Activated CD4-positive, alpha-beta T cell treated with anti-CD3 and anti-CD28 coated beads, Interleukin-10, Interleukin-2, amounts not matched to agents 100 ng/mL and 50 ng/mL, durations not matched to agents 16 hours and 8 hours (primary cell): ENCODE results near the gene CREB3L4.
"Not testable (repeated sequence)": the region's sequence is repeated elsewhere in the genome, so short reads cannot be mapped to it uniquely, and the experiment has no call there.

Experiments
- DNase-seq: peaks from one replicate; pipeline ENCODE4 v3.0.0-alpha.2; 2020

Gene CREB3L4

DNA sequence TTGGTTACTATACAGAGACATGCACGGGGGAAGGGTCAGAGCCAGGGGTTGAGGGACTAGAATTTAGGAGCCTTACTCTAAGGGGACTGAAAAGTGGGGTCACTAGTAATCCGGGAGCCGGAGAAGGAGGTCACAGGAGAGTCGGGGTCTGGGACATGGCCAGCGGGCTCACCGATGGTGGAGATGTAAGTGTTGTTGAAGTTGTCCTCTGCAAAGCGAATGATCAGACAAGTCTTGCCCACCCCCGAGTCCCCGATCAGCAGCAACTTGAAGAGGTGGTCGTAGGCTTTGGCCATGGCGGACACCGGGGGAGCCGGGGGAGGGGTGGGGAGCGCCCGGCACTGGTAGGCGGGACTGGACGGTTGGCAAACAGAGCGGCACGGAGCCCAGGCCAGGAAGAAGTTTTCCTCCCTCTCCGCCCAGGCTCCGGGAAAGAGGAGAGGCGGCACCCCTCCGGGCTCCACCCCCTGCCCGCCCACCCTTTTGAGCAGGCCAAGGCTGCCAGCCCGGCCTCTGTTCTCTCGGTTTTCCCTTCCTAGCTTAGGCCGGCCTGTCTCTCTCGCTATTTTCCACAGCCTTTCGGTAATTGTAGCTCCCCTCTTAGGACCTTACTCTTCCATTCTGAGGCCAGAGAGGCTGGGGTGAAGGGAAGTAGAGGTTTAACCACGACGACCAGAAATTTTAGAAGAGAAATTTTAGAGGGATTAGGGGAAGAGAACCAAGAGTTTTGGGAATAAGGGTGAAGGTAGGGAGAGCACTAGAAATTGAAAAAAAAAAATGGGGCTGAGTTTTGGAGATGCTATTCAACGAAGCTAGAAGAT, 18.4 kb downstream of the CREB3L4 start, which contains the start of gene RAB13:
Gene RAB13, minus strand, starts transcription at position 399 of the 821 bp plus-strand sequence. Its CDS starts 103 bp downstream, at position 296.
- no peak for DNase-seq

DNA sequence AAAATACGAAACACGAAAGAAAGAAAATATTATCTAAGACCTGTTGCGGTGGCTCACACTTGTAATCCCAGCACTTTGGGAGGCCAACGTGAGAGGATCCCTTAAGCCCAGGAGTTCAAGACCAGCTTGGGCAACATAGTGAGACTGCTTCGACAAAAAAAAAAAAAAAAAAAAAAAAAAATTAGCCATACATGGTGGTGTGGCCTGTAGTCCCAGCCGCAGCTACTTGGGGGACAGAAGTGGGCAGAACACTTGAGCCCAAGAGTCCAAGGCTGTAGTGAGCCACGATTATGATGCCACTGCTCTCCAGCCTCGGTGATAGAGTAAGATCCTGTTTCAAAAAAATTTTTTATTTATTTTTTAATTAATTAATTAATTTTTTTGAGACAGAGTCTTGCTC, 19.9 kb downstream of the CREB3L4 start:
- no peak for DNase-seq

DNA sequence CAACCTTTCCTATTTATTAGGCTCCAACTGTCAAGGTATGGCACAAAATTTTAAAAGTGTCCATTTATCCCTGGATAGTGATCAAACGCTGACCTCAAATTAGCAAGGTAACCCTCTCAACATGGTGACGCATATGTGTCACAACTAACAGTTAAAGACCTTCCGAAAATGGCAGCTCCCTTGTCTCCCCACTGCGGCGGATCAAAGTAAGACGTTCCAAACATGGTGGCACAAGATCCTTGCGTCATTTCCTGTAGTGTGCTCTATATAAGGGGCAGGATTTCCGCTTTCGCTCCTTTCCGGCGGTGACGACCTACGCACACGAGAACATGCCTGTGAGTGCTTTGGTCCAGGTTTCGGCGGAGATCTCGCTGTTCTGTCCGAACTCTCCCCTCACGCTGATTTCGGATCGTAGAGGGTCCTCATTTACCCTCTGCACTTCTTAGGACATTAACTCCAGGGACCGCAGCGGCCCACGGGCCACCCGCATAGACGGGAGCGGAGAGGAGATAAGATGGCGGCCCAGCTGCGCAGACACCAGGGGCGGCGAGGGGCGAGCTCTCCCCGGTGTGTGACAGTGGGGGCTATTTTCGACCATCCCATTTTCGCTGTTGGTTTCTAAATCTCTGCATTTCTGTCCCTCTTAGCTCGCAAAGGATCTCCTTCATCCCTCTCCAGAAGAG, 22.9 kb downstream of the CREB3L4 start, which contains the start of gene RPS27:
Gene RPS27, plus strand, starts transcription at position 295 of the 683 bp plus-strand sequence. Its CDS starts 35 bp downstream, at position 330.
- peak; percentile 97 for DNase-seq

DNA sequence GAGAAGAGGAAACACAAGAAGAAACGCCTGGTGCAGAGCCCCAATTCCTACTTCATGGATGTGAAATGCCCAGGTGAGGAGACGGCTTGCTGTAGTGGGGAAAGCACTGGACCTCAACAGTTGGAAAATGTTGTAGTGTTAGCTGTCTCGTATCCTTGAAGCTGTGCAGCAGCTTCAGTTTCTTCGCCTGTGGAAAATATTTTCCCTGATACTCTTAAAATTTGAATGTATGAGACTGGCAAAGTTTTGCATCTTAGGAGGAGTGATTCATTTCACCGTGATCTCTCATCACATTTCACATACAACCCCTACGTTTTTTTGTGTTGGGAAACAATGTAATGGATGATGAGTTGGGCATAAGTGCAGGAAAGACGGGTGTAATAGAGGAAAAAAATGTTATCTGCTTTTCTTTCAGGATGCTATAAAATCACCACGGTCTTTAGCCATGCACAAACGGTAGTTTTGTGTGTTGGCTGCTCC, 23.5 kb downstream of the CREB3L4 start:
- no peak for DNase-seq

DNA sequence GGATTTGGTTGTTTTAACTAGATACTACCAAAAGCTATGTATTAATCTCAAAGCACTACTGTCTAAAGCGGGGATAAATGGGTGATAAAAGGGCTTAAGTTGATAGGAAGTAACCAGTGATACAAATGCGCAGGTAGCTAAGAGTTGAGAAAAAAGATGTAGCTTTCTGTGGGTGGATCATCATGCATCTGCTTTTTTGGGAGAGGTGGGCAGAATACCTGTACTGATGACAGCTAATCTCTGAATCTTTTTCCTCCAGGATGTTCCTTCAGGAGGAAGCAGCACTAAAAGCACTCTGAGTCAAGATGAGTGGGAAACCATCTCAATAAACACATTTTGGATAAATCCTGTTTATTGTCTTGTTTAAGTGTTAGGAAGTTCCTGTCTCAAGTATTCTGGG, 24.1 kb downstream of the CREB3L4 start:
- no peak for DNase-seq

DNA sequence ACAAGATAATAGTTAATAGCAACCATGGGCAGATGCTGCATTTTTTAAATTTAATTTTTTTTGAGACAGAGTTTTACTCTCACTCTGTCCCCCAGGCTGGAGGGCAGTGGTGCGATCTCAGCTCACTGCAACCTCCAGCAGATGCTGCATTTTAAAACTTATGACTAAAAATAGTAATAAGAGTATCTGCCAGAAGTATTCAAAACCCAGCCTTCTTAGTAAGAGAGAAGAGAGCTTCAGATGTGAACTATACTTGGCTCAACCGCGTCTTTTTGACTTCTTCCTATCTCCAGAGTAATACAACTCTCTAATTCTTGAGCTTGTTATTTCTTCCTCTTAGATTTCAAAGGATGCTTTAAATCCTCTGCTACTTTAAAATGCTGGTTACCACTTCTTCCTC, 27.5 kb downstream of the CREB3L4 start:
- DNase-seq: no peak

DNA sequence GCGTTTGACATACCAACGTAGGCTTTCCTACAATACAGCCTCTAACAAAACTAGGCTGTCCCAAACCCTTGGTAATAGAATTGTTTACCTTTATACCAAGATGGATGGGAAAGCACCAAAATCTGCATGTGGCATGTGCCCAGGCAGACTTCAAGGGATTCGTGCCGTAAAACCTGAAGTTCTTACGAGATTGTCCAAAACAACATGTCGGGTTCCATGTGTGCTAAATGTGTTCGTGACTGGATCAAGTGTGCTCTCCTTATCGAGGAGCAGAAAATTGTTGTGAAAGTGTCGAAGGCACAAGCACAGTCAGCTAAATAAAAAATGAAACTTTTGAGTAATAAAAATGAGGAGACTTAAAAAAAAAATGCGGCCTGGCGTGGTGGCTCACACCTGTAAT, 27.9 kb downstream of the CREB3L4 start:
- DNase-seq: no peak

DNA sequence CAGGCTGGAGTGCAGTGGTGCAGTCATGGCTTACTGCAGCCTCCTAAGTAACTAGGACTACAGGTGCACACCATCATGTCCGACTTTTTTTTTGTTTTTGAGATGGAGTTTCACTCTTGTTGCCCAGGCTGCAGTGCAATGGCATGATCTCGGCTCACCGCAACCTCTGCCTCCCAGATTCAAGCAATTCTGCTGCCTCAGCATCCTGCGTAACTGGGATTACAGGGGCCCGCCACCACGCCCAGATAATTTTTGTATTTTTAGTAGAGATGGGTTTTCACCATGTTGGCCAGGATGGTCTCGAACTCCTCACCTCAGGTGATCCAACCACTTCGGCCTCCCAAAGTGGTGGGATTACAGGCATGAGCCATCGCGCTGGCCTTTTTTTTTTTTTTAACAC, 29.2 kb downstream of the CREB3L4 start:
- not testable (repeated sequence) for DNase-seq

DNA sequence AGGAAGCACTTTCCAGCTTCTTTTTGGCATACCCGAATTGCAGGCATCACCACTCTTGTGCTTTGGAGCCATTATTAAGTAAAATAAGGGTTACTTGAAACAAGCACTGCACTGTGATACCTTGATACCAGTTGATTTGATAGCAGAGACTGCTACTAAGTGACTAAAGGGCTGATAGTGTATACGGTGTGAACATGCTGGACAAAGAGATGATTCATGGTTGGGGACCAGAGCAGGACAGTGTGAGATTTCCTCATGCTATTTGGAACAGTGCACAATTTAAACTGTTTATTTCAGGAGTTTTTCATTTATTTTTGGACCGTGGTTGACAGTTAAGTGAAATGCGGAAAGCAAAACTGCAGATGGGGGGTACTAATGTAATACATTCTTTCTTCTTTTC, 32.7 kb downstream of the CREB3L4 start:
- no peak for DNase-seq

DNA sequence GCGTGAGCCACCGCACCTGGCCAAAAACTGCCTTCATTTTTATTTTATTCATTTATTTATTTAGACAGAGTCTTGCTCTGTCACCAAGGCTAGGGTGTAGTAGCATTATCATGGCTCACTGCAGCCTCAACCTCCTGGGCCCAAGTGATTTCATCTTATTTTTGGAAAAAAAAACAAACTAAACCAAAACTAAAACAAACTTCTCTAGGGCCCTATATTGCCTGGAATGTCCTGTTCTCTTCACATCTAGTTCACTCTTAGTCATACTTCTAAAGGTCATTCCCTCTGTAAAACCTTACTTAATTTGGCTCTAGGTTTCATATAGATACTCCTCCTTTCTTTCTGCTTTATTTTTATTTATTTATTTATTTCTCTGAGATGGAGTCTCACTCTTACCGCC, 38.4 kb downstream of the CREB3L4 start:
- no peak for DNase-seq

DNA sequence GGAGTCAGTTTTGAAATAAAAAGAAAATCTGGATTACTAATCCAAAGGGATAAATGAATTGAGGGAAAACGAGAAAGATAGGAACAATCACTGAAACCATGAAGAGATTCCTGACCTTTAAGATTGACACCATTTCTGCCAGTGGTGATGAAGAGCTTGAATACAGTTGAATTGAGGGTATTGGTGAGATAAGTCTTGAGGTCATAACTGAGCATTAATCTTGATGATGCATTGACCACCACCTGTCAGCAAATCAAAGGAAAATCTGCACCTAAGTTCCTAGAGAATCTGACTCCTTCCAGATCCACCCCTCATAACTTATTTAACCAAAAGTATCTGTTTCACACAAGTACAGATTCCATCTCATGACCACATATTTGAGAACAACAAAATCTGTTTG, 44.4 kb downstream of the CREB3L4 start:
- DNase-seq: no peak

DNA sequence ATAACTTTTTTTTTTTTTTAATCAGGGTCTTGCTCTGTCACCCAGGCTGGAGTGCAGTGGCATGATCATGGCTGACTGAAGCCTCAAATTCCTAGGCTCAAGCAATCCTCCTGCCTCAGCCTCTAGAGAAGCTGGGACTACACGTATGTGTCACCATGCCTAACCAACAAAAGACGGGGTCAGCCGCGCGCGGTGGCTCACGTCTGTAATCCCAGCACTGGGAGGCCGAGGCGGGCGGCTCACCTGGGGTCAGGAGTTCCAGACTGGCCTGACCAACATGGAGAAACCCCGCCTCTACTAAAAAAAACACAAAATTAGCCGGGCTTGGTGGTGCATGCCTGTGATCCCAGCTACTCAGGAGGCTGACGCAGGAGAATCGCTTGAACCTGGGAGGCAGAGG, 44.8 kb downstream of the CREB3L4 start:
- DNase-seq: not testable (repeated sequence)

DNA sequence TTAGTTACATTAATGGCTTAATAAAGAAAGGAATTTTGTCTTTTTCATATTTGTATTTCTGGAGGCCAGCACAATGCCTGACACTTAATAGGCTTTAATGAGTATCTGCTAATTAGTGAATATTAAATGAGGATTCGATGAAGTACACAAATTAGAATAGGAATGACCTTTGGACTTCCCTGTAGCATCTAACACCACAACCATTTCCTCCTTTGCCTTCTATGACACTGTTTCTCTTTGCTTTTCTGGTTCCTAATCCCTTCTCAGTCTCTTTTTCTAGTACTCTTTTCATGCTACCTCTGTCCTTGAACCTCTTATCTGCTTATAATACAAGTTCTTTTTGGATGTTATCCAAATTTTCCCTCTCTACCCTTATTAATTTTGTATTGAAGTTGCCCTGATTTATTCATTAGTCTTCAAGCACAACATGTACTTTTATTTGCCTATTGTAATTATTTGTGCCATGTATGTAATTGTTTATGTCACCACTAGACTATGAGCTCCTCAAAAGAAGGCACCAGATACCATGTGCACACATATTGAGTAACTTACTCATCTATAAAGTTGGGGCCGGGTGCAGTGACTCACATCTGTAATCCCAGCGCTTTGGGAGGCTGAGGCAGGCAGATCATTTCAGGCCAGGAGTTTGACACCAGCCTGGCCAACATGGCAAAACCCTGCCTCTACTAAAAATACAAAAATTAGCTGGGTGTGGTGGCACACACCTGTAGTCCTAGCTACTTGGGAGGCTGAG, 46.6 kb downstream of the CREB3L4 start:
- DNase-seq: peak; percentile 44

DNA sequence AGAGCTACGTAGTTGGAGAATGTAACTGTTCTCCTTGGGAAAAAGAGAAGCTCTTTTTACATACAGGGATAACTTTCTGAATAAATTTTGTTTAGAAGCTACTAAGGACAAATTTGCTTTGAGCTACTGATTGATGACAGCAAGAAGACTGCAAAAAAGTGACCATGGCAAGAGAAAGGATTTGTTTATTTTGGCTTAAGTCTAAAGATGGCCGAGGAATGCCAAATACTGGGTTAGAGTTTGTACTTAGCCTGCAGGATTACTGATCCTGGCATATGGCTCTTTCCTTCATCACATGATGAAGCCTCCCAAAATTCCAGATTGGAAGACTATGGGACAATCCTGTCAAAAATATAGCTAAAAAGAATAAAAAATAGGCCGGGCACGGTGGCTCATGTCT, 51.6 kb downstream of the CREB3L4 start:
- no peak for DNase-seq

DNA sequence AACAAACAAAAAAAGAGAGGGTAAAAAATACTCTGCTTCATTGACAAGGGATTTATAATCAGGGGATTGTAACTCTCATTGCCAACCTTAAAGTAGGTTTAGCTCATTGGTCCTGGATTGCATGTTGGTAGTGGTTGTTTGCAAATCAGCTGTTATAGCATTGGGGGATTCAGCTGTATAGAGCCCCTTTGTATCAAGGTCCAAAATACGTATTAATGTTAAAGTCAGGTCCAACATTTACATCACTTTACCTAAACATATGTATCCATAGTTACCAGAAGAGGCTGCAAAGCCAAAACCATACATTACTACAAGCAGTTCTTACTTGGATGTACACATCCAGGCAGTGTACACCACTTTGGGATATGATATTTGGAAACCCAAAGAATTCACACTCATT, 52.2 kb downstream of the CREB3L4 start:
- no peak for DNase-seq
